HuH-7.5 (cell line): ENCODE data around the gene FKBP1A.

Experiments
- DNase-seq: peaks from one replicate; pipeline ENCODE4 v3.0.0; 2011; ENCODE audit warnings: low spot score

The FKBP1A gene

GRCh38 chr20:1392693-1393506 is at the start of gene FKBP1A:
TSS of gene FKBP1A (minus strand) at chr20:1393054. CDS start at chr20:1392998, 56 bp downstream.
- peak; percentile 76 for DNase-seq

GRCh38 chr20:1442304-1442703 is 49.5 kb upstream of the FKBP1A start:
- DNase-seq: no peak

- no peak for DNase-seq
Measured at GRCh38 chr20:1441133-1441532, 48.3 kb upstream of the FKBP1A start.

- no peak for DNase-seq
Measured at GRCh38 chr20:1440024-1440423, 47.2 kb upstream of the FKBP1A start.

- no peak for DNase-seq
Measured at GRCh38 chr20:1438361-1438760, 45.5 kb upstream of the FKBP1A start.

- DNase-seq: peak; percentile 52
Measured at GRCh38 chr20:1437235-1437904, 44.5 kb upstream of the FKBP1A start.

- DNase-seq: no peak
Measured at GRCh38 chr20:1436263-1436662, 43.4 kb upstream of the FKBP1A start.

- no peak for DNase-seq
Measured at GRCh38 chr20:1435337-1435699, 42.5 kb upstream of the FKBP1A start.

GRCh38 chr20:1434571-1435336 is 41.9 kb upstream of the FKBP1A start:
- no peak for DNase-seq

- DNase-seq: no peak
Measured at GRCh38 chr20:1431158-1431557, 38.3 kb upstream of the FKBP1A start.

GRCh38 chr20:1430004-1430451 is 37.2 kb upstream of the FKBP1A start:
- no peak for DNase-seq

GRCh38 chr20:1429143-1429728 is 36.4 kb upstream of the FKBP1A start:
- no peak for DNase-seq

- DNase-seq: no peak
Measured at GRCh38 chr20:1427457-1428054, 34.7 kb upstream of the FKBP1A start.

GRCh38 chr20:1426231-1426849 is 33.5 kb upstream of the FKBP1A start:
- no peak for DNase-seq

- DNase-seq: no peak
Measured at GRCh38 chr20:1424336-1424735, 31.5 kb upstream of the FKBP1A start.

GRCh38 chr20:1423625-1424106 is 30.8 kb upstream of the FKBP1A start:
- no peak for DNase-seq

- DNase-seq: no peak
Measured at GRCh38 chr20:1423206-1423605, 30.4 kb upstream of the FKBP1A start.

- no peak for DNase-seq
Measured at GRCh38 chr20:1422753-1423152, 29.9 kb upstream of the FKBP1A start.

- DNase-seq: no peak
Measured at GRCh38 chr20:1420066-1420465, 27.2 kb upstream of the FKBP1A start.

- DNase-seq: no peak
Measured at GRCh38 chr20:1418350-1418749, 25.5 kb upstream of the FKBP1A start.

- DNase-seq: no peak
Measured at GRCh38 chr20:1417790-1418189, 24.9 kb upstream of the FKBP1A start.
